IPS-20b (cell line): ENCODE measurements around the gene ITGB6.

Experiments used
- H3K27ac ChIP-seq: one replicate; pipeline ENCODE4 v1.5.1; 2013; ENCODE audit warnings: low read length
- H3K27me3 ChIP-seq: 2 replicates; pipeline ENCODE4 v1.6.1; 2013; ENCODE audit warnings: mild to moderate bottlenecking, low read length, inconsistent platforms; ENCODE audit not compliant: insufficient read depth
- H3K36me3 ChIP-seq: 2 replicates; pipeline ENCODE4 v1.6.1; 2013; ENCODE audit warnings: low read depth, mild to moderate bottlenecking, inconsistent platforms, low read length, moderate library complexity; ENCODE audit not compliant: insufficient read depth
- H3K4me1 ChIP-seq: 2 replicates; pipeline ENCODE4 v1.6.1; 2013; ENCODE audit warnings: mild to moderate bottlenecking, control low read depth, inconsistent platforms, low read length, moderate library complexity; ENCODE audit not compliant: insufficient read depth
- H3K4me3 ChIP-seq: 2 replicates; pipeline ENCODE4 v1.5.1; 2013; ENCODE audit warnings: mild to moderate bottlenecking, low read length, inconsistent platforms
- H3K9ac ChIP-seq: 2 replicates; pipeline ENCODE4 v1.6.1; 2013; ENCODE audit warnings: low read depth, mild to moderate bottlenecking, inconsistent platforms, low read length, moderate library complexity
- H3K9me3 ChIP-seq: 2 replicates; pipeline ENCODE4 v1.6.1; 2013; ENCODE audit warnings: mild to moderate bottlenecking, low read depth, low read length, inconsistent platforms; ENCODE audit not compliant: insufficient read depth

The ITGB6 gene

GRCh38 chr2:160144280-160144990, 55.6 kb downstream of the ITGB6 start:
- no peaks in the 10 kb centered on the region for H3K9me3 ChIP-seq
- no peak overlapping the region for H3K4me3 ChIP-seq
- no peaks in the 10 kb centered on the region for H3K27me3 ChIP-seq

GRCh38 chr2:160142472-160142871, 57.6 kb downstream of the ITGB6 start:
- Histone ChIP-seq H3K27me3 (no peaks in the 10 kb centered on the region), H3K9ac (no peak overlapping the region), H3K36me3 (no peaks in the 10 kb centered on the region), H3K4me3 (no peak overlapping the region), H3K9me3 (no peaks in the 10 kb centered on the region), H3K4me1 (no peaks in the 10 kb centered on the region), H3K27ac (no peak overlapping the region)

More at GRCh38 chr2:160144280-160144990, 55.6 kb downstream of the ITGB6 start:
- no peak overlapping the region for H3K9ac ChIP-seq
- H3K27ac ChIP-seq, result no peak overlapping the region
- H3K4me1 ChIP-seq, result no peaks in the 10 kb centered on the region; the same call in 1 of the 2 replicates
- no peaks in the 10 kb centered on the region for H3K36me3 ChIP-seq

GRCh38 chr2:160141912-160142311, 58.2 kb downstream of the ITGB6 start:
- Histone ChIP-seq H3K27ac (no peak overlapping the region), H3K36me3 (no peaks in the 10 kb centered on the region), H3K9ac (no peak overlapping the region), H3K4me3 (no peak overlapping the region), H3K4me1 (no peaks in the 10 kb centered on the region), H3K9me3 (no peaks in the 10 kb centered on the region), H3K27me3 (no peaks in the 10 kb centered on the region)

GRCh38 chr2:160141419-160141818, 58.7 kb downstream of the ITGB6 start:
- Histone ChIP-seq H3K9ac (no peak overlapping the region), H3K27ac (no peak overlapping the region), H3K4me3 (no peak overlapping the region), H3K4me1 (no peaks in the 10 kb centered on the region), H3K27me3 (no peaks in the 10 kb centered on the region), H3K36me3 (no peaks in the 10 kb centered on the region), H3K9me3 (no peaks in the 10 kb centered on the region)

- Histone ChIP-seq H3K27me3 (no peaks in the 10 kb centered on the region), H3K36me3 (no peaks in the 10 kb centered on the region), H3K4me3 (no peak overlapping the region), H3K9ac (no peak overlapping the region), H3K4me1 (no peaks in the 10 kb centered on the region), H3K27ac (no peak overlapping the region), H3K9me3 (no peaks in the 10 kb centered on the region)
Observed at GRCh38 chr2:160140471-160140870, 59.6 kb downstream of the ITGB6 start.

- no peaks in the 10 kb centered on the region for H3K27me3 ChIP-seq
- no peak overlapping the region for H3K27ac ChIP-seq
- no peaks in the 10 kb centered on the region for H3K9me3 ChIP-seq
- H3K9ac ChIP-seq, result no peak overlapping the region
- H3K4me1 ChIP-seq, result no peaks in the 10 kb centered on the region
- no peak overlapping the region for H3K4me3 ChIP-seq
- H3K36me3 ChIP-seq, result no peaks in the 10 kb centered on the region
Observed at GRCh38 chr2:160139991-160140390, 60.1 kb downstream of the ITGB6 start.

GRCh38 chr2:160139350-160139749, 60.7 kb downstream of the ITGB6 start:
- Histone ChIP-seq H3K36me3 (no peaks in the 10 kb centered on the region), H3K4me3 (no peak overlapping the region), H3K4me1 (no peaks in the 10 kb centered on the region), H3K9me3 (no peaks in the 10 kb centered on the region), H3K27ac (no peak overlapping the region), H3K27me3 (no peaks in the 10 kb centered on the region), H3K9ac (no peak overlapping the region)

GRCh38 chr2:160138406-160138805, 61.7 kb downstream of the ITGB6 start:
- H3K4me1 ChIP-seq, result no peaks in the 10 kb centered on the region
- no peak overlapping the region for H3K27ac ChIP-seq
- no peaks in the 10 kb centered on the region for H3K36me3 ChIP-seq
- H3K9me3 ChIP-seq, result no peaks in the 10 kb centered on the region
- no peak overlapping the region for H3K9ac ChIP-seq
- no peaks in the 10 kb centered on the region for H3K27me3 ChIP-seq
- no peak overlapping the region for H3K4me3 ChIP-seq

- Histone ChIP-seq H3K36me3 (no peaks in the 10 kb centered on the region), H3K4me1 (no peaks in the 10 kb centered on the region), H3K27me3 (no peaks in the 10 kb centered on the region), H3K9ac (no peak overlapping the region), H3K27ac (no peak overlapping the region), H3K9me3 (no peaks in the 10 kb centered on the region), H3K4me3 (no peak overlapping the region)
Observed at GRCh38 chr2:160137464-160137863, 62.6 kb downstream of the ITGB6 start.

GRCh38 chr2:160132761-160133160, 67.3 kb downstream of the ITGB6 start:
- no peak overlapping the region for H3K9ac ChIP-seq
- no peak overlapping the region for H3K4me3 ChIP-seq
- H3K27ac ChIP-seq, result no peak overlapping the region
- no peaks in the 10 kb centered on the region for H3K4me1 ChIP-seq
- no peaks in the 10 kb centered on the region for H3K9me3 ChIP-seq
- H3K36me3 ChIP-seq, result no peaks in the 10 kb centered on the region
- no peaks in the 10 kb centered on the region for H3K27me3 ChIP-seq

- no peak overlapping the region for H3K9ac ChIP-seq
- H3K27me3 ChIP-seq, result no peaks in the 10 kb centered on the region
- H3K9me3 ChIP-seq, result no peaks in the 10 kb centered on the region
- no peak overlapping the region for H3K4me3 ChIP-seq
- H3K36me3 ChIP-seq, result no peaks in the 10 kb centered on the region
- peaks cover 5% of the 10 kb centered on the region; the same call in 1 of the 2 replicates for H3K4me1 ChIP-seq
- H3K27ac ChIP-seq, result no peak overlapping the region
Observed at GRCh38 chr2:160126756-160127155, 73.3 kb downstream of the ITGB6 start.

- H3K36me3 ChIP-seq, result no peaks in the 10 kb centered on the region
- H3K9me3 ChIP-seq, result no peaks in the 10 kb centered on the region
- no peak overlapping the region for H3K27ac ChIP-seq
- H3K4me1 ChIP-seq, result peaks cover 5% of the 10 kb centered on the region; the same call in 1 of the 2 replicates
- no peak overlapping the region for H3K4me3 ChIP-seq
- no peaks in the 10 kb centered on the region for H3K27me3 ChIP-seq
- no peak overlapping the region for H3K9ac ChIP-seq
Observed at GRCh38 chr2:160126315-160126714, 73.8 kb downstream of the ITGB6 start.
